DMS79 (cell line): ENCODE data around the gene CIDEA.

Experiments
- DNase-seq: peaks from one replicate; lab custom pipeline; 2025; lab: John Stamatoyannopoulos, UW

Gene CIDEA

DNA sequence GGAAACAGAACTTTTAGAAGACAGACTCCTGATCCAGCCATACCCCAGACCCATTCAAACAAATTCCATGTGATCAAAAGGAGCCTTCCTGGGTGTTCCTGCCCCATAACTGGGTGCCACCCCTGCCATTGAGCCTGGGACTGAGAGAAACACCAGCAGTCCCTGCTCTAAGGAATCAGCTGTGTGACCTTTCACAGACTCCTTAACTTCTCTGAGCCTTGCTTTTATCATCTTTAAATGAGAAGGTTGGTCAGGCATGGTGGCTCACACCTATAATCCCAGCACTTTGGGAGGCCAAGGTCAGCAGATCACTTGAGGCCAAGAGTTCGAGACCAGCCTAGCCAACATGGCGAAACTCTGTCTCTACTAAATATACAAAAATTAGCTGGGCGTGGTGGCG is 20.6 kb downstream of the CIDEA start:
- no peak for DNase-seq

DNA sequence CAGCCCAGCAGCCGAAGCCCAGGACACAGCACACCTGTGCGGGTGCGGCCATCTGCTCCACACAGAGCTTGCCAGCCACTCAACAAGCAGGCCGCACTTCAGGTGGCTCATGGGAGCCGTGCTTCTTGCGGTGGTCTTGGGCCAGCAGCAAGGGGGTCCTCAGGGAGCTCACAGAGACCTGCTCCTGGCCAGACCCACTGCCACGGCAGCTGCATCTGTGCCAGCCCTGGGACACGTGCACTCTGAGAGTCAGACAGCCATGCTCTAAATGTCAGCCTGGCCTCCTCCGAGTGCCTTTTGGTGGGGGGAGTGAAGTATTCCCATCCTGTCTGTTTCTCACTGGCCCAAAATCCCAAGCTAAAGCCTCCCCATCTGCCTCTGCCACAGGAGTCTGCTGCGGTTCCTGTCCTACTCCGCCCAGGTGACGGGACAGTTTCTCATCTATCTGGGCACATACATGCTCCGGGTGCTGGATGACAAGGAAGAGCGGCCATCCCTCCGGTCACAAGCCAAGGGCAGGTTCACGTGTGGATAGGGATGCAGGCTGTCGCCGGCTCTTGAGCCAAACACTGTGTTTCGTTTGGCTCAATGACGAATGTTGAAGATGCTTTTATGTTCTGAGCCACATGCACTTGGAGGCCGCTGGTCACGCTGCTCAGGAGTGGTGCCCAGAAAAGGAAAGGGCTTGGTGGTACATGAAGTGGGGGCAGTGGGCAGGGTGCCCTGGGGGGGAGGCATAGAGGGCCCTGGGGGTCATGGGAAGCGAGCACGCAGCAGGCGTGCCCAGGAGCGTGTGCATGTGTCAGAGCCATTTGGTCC is 22.8 kb downstream of the CIDEA start:
- DNase-seq, result no peak

DNA sequence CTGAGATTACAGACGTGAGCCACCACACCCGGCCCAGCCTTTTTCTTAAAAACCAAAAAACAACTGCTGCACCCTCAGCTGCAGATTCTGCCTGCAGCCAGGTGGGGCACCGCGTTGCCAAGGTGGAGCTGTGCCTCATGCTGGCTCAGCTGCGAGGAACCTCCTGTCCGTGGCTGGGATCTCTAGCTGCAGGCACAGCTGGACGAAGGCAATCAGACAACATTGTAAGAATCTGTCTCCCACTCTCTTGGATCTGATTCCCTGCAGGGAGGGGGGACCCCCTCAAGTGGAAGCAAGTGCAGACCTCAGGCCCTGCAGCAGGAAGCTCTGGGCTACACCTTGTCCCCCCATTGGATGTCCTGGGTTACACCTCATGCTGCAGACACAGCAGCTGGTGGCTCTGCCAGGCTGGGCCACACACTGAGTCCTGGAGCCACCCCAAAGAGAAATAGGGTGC is 24.1 kb downstream of the CIDEA start:
- DNase-seq, result no peak

DNA sequence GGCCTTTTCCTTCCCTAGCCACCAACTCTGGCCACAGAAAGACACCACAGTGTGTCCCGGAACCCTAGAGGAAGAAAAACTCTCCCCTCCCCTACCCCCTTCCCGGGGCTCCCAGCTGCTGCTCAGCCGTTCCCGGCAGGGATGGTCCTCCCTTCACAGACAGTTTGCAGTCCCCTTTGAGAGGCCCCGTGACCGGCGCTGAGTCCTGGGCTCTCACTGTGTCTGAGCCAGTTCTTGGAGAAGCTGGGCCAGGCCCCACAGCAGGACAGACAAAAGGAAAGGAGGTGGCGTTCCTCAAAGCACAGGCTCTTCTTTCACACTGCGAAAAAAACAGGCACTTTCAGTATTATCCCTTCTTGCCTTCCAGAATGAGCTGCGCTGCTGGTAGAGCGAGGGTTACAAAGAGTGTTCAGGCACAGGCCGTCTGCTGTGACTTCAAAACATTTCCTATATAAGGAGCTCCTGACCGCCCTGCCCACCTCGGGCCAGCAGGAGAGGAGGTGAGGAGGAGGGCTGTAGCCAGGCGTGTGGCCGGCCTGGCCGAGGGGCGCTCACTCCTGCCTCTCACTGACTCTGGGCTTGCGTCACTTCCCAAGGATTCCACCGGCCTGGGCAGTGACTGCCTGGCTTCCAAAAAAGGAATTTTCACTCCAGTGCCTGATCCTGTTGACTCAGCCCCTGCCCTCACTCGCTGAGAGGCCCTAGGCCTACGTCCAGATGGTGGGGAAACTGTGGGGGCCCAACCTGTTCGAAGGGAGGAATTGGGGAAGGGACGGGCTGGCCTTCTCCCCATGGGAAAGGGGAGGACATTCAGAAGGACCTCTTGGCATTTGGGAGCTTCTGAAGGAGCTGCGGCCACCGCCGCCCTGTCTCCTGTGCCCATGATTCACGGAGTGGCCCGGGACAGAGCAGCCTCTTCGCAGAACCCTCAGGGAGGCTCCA is 24.9 kb downstream of the CIDEA start:
- no peak for DNase-seq

DNA sequence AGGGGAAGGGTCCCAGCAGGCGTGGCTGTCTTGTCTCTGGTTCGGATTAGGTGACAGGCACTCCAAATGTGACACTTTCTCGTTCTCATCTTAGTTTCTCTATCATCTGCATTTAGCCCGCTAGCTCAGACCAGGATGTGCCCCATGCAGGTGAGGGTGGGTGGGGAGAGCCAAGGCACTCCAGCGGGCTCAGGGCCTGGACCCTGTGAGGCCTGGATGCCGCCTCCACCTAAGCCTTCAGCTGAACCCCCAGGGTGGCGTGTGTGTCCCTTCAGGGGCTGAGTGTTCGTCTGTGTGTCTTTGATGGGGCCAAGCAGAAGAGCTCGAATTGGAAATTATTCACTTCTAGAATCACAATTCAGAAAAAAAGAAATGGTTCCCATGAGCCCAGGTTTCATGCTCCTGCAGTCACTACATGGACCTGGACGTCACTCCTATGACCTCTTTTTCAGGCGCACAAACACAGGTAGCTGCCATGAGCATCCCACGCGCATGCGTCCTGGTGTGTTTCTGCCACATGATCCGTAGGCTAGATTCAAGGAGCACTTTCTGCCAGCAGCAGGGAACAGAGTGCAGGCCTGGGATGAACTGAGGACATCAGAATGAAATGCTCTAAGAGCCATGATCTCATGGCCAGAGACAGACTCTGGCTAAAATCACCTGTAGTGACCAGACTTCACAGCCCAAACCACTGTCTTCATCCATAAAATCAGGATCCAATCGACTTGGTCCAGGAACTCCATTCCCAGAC is 25.8 kb downstream of the CIDEA start:
- DNase-seq, result no peak

- no peak for DNase-seq
Observed at GRCh38 chr18:12281861-12282260, 27.7 kb downstream of the CIDEA start.

GRCh38 chr18:12282442-12283039 is 28.4 kb downstream of the CIDEA start:
- no peak for DNase-seq

GRCh38 chr18:12283256-12283655 is 29.1 kb downstream of the CIDEA start:
- no peak for DNase-seq

DNA sequence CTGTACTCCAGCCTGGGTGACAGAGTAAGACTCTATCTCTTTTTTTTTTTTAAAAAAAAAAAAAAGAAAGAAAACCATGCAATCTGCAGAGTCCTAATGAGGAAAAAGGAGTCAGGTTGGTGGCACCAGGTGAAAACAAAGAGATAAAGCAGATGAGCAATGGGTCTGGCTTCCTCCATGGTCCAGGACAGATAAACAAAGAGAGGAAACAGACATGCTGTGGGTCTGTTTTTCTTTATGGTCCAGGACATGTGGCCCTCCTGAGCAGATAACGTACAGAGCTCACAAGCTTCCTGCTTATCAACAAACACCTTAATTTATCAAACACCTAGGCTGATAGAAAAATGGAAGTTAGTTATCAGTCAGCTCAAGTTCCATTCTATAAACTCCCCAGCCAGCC is 29.5 kb downstream of the CIDEA start:
- DNase-seq, result no peak

GRCh38 chr18:12287131-12287681 is 33.0 kb downstream of the CIDEA start:
- no peak for DNase-seq

DNA sequence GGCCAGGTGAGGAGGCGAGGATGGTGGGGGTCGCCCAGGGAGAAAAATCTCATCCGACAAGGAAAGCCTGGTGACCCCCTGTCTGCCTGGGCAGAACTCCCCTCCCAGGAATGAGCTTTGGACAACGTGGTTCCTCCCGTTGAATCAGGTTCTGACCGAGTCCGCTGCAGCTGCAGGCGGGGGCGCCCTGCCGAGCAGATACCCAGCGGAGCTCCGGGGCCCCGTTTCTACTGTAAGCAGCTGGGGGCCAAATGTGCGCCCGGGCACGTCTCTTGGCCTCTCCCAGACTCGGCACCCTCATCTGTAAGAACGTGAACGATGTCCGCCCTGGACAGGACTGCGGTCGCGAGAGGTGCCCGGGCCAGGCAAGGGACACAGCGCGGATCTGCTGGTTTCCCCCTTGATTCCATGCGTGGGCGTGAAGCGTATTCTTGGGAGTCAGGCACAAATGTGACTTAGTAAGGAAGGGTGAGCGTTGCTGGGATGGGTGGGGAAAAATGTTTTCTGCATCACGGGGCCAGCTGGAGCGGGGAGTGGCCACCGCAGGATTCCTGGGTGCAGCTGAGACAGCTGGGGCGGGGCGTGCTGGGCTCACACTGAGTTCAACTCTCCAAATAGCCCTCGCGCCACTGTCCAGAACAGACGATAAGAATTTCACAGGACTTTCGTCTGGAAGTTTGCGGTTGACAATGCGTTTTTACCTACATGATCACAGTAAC is 33.7 kb downstream of the CIDEA start:
- no peak for DNase-seq

DNA sequence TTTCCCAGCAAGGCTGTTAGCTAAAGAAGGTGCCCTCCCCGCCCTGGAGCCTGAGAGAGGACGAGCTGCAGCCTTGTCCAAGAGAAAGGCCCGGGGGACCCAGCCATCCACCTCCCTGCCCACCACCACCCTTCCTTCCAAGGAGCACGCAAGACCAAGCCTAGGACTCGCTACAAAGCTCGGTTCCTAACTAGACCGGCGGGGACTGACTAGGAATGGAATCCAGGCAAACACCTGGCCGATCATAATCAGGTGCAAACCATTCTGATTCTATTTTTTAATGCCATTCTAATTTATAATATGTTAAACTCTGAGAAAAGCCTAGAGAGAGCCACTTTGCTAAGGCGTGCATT is 34.2 kb downstream of the CIDEA start:
- no peak for DNase-seq

DNA sequence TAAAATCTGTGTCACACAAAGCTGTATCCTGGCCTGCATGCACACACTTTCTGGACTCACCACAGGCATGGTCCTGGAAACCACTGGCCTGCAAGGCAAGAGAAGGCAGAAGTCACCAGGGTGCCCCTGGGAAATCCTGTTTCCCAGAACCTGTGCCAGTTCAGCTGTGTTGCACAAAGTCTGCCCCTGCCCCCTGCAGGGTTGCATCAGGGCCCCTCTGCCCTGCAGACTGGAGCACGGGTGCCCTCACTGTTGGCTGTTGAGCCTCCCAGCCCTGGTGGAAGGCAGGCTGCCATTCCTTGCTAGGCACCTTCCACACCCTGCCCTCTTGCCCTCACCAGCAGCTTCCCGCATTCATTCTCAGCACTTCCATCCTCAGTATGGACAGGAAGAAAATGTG is 35.9 kb downstream of the CIDEA start:
- DNase-seq, result no peak

- DNase-seq, result no peak
Observed at GRCh38 chr18:12291161-12291560, 37.0 kb downstream of the CIDEA start.

DNA sequence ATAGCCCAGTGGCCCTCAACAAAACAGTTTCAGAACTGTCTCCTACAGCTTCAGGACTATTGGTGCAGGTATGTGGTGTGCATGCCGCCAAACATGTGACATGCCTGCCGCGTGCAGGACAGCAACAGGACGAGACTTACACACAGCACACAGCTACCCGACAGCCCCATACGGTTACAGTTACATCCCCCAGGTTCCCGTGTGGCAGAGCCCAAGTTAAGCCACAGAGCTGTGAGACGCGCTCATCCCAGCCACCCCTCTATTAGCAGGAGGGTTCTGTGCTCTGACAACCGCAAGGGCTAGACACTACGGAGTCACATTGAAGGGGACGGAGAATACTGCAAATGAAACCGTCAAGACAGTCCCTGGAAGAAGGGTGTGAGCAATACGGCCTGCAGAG is 37.5 kb downstream of the CIDEA start:
- no peak for DNase-seq

GRCh38 chr18:12293831-12294230 is 39.7 kb downstream of the CIDEA start:
- no peak for DNase-seq

GRCh38 chr18:12295389-12296086 is 41.4 kb downstream of the CIDEA start:
- no peak for DNase-seq

GRCh38 chr18:12296087-12296403 is 41.9 kb downstream of the CIDEA start:
- DNase-seq, result no peak

GRCh38 chr18:12296457-12296856 is 42.3 kb downstream of the CIDEA start:
- DNase-seq, result no peak

DNA sequence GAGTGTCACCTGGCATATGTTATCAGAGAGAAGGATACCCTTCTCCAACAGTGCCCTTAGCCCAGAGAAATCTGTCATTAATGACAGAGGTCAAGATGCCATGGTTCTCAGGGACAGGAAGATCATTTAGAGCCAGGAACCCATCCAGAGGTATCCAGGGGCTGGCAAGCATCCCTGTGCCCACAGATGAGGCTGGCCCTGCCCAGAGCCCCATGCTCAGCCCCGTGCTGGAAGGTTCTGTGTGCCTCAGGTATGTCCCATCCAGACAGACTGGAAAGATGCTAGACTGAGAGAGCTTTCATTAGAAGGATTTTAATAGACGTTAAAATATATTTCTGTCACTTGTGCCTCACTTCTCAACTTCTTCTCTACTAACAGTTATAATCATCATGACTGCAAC is 45.7 kb downstream of the CIDEA start:
- DNase-seq, result no peak
